SK-N-SH (cell line): ENCODE results near the gene RGS9BP.

ENCODE experiments used
- EP300 ChIP-seq, 2 experiments: IDR thresholded peaks; 2 replicates each; pipeline versions ENCODE4 v1.4.0 to v1.6.1; 2012; ENCODE audit warnings: borderline replicate concordance in 1 of 2, low read depth in 1 of 2, low read length in 1 of 2
- MXI1 ChIP-seq: IDR thresholded peaks from 2 replicates; pipeline ENCODE4 v1.6.1; 2012; ENCODE audit warnings: mild to moderate bottlenecking, low read depth, low read length, improper control_type of control experiment
- YY1 ChIP-seq: IDR thresholded peaks from 2 replicates; pipeline ENCODE4 v1.4.0; 2012; ENCODE audit warnings: low read depth, mild to moderate bottlenecking
- TF ChIP-seq, protein P1 (sequence below): fragments of 200-600 bp; sonication (generic); IDR thresholded peaks from 2 replicates; pipeline ENCODE4 v1.6.1; 2017; ENCODE audit warnings: antibody characterized with exemption, mild to moderate bottlenecking, moderate library complexity
- TF ChIP-seq, protein P2 (sequence below): fragments of 150-350 bp; IDR thresholded peaks from 2 replicates; pipeline ENCODE4 v1.6.1; 2017; ENCODE audit warnings: antibody characterized with exemption, low read length, low read depth, borderline replicate concordance

DNA sequence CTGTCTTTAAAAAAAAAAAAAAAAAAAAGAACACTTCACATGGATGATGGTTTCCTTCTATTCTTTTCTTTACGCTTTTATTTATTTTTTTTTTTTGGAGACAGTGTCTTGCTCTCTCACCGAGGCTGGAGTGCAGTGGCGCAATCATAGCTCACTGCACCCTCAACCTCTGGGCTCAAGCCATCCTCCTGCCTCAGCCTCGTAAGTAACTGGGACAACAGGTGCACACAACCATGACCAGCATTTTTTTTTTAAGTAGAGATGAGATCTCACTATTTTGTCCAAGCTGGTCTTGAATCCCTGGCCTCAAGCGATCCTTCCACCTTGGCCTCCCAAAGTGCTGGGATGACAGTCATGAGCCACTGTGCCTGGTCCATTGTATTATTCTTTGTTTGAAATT, 25.0 kb upstream of the RGS9BP start:
- TF ChIP-seq EP300 (IDR thresholded peaks at IDR 0.05; ENCODE audit: borderline replicate concordance in 1 of 2, low read depth in 1 of 2, low read length in 1 of 2) (no peak), MXI1 (no peak), YY1 (no peak)
- TF ChIP-seq, protein P1, sequence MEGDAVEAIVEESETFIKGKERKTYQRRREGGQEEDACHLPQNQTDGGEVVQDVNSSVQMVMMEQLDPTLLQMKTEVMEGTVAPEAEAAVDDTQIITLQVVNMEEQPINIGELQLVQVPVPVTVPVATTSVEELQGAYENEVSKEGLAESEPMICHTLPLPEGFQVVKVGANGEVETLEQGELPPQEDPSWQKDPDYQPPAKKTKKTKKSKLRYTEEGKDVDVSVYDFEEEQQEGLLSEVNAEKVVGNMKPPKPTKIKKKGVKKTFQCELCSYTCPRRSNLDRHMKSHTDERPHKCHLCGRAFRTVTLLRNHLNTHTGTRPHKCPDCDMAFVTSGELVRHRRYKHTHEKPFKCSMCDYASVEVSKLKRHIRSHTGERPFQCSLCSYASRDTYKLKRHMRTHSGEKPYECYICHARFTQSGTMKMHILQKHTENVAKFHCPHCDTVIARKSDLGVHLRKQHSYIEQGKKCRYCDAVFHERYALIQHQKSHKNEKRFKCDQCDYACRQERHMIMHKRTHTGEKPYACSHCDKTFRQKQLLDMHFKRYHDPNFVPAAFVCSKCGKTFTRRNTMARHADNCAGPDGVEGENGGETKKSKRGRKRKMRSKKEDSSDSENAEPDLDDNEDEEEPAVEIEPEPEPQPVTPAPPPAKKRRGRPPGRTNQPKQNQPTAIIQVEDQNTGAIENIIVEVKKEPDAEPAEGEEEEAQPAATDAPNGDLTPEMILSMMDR = no peak
- TF ChIP-seq, protein P2, sequence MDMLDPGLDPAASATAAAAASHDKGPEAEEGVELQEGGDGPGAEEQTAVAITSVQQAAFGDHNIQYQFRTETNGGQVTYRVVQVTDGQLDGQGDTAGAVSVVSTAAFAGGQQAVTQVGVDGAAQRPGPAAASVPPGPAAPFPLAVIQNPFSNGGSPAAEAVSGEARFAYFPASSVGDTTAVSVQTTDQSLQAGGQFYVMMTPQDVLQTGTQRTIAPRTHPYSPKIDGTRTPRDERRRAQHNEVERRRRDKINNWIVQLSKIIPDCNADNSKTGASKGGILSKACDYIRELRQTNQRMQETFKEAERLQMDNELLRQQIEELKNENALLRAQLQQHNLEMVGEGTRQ = no peak
